ENCODE results near the gene CCDC78.

Gene CCDC78

DNA sequence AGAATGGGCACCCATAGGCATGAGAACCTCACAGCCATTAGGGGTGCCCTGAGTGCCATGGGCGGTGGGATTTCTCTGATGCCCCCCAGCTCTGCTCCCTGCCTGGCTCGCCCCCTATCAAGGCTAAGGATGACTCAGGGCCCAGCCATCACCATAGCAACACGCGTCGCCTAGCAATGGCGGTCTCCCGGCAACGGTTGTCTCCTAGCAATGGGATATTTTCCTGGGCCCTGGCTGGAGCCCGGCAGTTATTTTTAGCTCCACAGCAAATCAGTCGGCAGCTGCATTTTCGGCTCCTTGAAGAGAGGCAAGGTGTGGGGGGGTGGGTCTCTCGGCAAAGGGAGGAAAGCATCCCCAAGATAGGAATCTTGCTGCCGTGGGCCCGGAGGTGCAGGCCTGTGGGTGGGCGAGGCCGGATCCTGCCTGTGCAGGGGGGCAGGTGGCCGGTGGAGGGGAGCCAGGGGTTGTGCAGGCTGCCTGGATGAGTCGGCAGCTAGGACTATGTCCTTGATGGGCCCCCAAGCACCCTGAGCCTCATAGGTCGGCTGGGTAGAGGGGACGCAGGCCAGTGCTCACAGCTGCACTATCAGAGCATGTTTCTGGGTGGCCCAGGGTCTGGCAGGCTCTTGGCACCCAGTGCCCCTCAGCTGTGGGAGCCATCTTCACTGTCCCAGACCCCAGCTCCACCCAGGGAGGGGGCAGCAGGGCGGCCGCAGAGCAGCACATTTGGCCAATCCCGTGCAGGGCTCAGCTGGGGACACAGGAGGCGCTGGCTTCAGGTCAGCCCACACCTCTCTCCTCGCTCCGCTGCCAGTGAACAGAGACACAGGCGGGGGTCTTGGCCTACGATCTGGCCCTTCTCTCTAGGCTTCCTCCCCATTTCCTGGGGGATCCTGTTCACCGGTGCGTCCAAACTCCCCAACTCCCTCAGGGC is 16.4 kb downstream of the CCDC78 start:
- DNase-seq = peak; percentile 96

DNA sequence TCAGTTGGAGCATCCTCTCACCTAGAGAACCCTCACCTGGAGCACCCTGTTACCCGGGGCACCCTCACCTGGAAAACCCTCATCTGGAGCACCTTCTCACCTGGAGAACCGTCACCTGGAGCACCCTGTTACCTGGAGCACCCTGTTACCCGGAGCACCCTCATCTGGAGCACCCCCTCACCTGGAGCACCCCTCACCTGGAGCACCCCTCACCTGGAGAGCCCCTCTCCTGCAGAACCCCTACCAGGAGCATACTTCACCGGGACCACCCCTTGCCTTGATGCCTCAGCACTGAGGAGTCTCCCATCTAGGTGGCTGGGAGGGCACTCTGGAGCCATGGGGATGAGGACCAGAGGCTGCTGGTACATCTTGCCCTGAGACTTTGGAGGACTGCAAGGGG is 17.3 kb downstream of the CCDC78 start:
- no peak for DNase-seq

DNA sequence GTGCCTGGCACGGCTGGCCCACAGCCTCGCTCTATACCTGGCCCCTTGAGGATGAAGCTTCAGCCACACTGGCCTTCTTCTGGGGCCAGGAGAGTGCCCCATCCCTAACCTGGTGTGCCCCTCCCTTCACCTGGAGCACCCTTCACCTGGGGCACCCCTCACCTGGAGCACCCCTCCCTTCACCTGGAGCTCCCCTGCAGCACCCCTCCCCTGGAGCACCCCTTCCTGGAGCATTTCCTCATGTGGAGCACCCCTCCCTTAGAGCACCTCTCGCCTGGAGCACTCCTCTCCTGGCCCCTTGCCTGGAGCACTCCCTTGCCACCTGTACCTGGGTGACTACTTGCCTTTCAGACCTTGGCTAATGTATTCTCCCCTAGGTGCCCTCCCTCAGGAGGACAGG is 18.2 kb downstream of the CCDC78 start:
- DNase-seq = no peak

DNA sequence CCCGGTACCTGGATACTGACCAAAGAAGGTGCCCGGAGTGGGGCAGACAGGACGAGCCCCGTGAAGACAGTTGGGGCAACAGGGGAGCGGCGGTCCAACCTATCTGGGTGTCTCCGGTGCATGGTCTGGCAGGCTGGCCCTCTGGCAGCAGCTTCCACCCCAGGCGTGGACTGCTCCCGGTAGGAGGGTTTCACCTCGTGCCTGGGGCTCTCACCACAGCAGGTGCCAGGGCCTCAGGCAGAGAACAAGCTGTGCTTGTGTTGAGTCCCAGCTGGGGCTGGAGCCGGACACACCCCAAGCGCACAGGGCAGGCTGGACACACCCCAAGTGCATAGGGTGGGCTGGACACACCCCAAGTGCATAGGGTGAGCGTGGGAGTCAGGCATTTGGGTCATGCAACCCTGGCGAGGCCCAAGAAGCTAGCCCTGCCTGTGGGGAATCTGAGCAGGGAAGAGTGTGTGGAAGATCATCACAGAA is 19.1 kb downstream of the CCDC78 start:
- peak; percentile 45 for DNase-seq

DNA sequence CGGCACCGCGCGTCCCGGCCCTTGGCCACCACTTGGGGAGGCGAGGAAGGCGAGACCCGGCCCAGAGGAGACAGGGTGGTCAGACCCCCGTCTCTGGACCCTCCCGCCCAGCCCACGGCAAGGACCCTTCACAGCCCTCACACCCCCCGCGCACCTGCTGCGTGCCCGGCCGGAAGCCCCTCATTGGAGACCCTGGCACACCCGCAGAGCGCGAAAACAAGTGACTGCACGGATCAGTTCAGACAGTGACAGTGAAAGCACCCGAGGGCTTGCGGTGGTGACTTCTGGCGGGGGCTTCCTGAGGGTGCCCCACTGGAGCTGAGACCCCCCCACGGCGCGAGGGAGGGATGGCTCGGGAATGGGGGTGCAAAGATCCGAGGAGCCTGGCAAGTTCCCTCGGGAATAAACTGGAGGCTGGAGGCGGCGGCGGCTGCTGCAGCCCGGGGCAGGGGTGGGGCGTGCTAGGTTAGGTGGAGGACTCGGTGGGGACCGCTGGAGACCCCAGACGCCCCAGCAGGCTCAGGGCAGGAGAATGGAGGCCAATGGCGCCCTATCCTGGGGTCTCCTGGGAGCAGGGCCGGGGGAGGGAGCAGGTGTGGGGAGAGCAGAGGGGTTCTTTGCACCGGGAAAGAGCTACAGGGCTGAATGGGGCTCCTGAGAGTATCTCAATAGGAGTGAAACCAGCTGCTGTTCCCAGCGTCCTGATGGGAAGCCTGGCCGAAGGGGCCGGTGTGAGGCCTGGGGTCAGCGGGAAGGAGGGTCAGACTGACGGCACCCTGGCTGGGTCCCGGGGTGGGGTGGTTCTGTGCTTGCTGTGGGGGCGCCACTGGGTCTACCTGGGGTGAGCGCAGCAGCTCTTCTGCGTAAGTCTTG is 19.8 kb downstream of the CCDC78 start:
- no peak for DNase-seq

DNA sequence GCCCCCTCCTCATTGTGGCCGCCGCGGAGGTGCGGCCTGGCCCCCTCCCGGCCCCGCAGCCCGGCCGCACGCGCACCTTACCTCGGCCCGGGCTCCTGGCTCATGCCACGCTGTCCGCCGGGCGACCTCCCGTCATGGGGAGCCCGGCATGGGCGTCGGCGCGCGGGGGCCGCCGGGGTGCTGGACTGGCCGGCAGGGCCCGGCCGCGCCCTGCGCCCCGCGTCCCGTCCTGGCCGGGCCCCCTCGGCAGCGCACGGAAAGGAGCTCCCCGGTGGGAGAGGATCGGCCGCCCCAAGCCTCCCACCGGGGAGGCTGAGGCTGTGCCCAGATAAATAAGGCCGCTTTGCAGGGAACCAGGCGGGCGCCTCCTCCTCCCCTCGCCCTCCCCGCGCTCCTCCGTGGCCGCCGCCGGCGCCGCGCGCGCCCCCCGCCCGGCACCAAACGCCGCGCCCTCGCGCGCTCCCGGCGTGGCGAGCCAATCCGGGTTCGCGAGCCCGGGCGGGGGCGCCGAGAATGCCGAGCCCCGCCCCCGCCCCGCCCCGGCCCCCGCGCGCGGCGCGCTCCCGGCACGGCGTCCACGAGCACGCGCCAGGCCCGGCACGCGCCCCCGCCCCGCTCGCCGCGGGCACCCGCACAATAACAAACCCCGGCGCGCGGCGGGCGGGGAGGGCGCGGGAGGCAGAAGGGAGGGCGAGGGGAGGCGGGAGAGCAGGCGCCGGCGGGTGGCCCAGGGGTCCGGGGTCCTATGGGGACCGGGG is 20.6 kb downstream of the CCDC78 start, which contains the start of gene FBXL16:
Gene FBXL16, minus strand, starts transcription at position 371 of the 758 bp plus-strand sequence. CDS start 8,396 bp downstream, outside the sequence.
- DNase-seq = peak; percentile 84

DNA sequence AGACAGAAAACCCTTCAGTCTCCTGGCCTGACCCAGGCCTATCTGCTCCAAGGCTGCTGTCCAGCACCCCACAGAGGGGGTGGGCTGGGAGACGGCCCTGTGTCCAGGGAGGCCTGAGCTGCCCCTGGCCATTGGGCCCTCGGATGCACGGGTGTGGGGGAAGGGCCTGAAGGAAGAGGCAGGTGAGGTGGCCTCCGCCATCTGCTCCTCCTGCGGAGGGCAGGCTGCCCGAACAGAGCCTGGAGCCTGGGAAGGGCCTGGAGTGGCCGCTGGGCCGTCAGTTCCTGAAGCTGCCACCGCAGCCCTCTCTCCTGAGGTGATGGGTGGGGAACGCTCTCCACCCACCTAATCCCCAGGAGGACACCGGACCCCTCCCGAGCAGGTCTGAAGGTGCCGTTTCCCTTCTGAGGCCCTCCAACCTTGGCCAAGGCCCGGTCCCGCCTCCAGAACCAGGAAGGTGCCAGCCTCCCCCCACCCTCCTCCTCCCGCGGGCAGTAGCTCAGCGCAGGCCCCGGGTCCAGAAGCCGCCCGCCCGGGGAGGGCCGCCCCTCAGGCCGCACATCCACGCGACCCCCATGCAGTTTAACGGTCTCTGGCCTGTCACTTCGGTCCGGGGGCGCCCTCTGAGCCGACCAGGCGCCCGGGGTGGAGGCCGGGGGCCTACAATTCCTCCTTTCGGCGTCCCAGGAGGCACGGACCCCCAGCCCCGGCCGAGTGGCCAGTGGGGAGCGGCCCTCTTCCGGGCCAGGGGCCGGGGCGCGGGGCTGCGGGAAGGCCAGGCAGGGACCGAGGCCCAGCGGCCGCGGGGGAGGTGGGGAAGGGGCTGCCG is 21.5 kb downstream of the CCDC78 start:
- no peak for DNase-seq

DNA sequence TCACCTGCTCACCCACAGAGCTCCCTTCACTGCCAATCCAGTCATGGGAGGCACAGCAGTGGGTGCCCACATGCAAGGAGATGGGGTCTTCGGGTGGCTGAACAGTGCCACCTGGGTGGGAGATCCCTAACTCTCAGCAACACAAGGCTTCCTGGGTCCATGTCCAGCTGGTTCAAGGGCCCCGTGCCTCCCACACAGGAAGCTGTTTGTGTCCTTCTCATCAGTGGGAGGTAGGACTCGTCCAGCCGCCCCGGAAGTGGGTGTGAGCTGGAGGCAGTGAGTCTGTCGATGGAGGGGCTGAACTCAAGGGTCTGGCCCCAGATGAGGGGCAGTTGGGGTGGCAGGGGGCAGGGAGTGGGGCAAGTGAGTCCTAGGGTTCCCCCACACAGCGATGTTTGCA is 22.2 kb downstream of the CCDC78 start:
- no peak for DNase-seq

DNA sequence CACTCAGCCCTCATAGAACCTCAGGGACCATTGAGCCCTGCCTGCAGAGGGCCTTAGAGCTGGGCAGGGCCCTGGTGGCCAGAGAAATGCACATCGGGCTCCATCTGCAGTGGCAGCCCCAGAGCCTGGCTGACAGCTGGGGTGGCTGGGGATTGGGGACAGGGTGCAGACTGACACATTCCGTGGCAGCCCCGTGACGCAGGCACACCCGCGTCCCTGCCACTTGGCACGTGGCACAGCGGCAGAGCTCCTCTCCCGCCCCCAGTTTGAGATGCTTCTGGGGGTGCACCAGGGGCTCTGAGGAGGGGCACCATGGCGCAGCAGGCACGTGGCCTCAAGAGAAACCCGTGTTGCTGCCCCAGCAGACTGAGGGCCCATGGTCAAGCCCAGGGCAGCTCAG is 22.8 kb downstream of the CCDC78 start:
- DNase-seq = no peak

DNA sequence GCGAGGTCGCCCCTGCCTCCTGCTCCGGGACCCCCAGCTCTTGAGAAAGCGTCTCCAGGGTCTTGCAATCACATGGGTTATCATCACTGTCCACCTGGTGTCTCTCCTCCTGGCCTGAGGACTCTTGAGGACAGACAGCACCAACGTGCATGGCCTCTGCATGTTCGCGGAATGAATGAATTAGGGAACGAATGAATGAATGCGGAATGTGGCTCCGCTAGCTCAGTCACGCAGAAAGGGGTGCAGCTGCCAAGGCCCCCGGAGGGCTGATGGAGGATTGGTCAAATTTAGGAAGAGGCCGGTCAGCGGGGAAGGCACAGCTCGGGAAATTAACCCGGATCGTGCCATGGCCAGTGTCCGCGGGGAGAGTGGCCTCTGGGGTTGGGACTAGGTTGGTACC is 23.9 kb downstream of the CCDC78 start:
- no peak for DNase-seq

DNA sequence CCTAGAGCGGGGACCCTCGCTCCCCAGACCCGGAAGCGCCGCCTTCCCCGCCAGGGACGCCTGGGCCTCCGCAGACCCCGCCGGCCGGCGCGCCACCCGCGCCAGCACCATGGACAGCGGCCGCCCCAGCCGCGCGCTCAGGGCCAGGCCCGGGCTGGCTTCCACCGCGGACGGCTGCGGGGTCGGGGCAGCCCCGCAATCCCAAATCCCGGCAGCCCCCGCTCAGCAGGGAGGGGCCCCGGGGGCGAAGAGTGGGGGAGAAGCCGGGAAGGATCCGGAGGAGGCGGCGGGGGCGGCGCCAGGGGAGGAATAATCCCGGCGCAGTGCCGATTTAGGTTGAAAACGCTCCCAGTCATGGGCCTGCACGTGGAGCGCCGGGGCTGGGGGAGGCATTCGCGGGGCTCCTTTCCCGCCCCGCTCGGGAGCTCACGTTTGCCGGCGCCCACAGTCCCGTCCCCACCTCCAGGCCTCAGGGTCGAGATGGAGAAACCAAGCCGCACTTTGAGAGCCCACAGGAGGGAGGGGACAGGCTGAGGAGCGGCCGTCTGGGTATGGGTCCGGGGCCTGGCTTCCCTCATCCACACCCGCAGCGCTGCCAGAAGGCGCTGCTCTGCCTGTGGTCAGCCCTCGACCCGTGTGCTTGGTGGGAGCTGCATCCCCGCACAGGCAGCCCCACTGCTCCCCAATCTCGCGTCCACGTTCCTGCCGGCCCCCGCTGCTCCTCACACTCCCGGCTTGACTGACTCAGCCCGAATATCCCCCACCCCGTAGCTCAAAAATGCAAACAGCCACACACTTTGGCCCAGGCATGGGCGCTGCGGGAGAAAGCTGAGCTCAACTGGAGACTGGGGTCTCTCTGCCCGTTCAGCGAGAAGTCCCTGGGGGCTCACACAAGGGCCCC is 25.3 kb downstream of the CCDC78 start:
- DNase-seq = no peak

DNA sequence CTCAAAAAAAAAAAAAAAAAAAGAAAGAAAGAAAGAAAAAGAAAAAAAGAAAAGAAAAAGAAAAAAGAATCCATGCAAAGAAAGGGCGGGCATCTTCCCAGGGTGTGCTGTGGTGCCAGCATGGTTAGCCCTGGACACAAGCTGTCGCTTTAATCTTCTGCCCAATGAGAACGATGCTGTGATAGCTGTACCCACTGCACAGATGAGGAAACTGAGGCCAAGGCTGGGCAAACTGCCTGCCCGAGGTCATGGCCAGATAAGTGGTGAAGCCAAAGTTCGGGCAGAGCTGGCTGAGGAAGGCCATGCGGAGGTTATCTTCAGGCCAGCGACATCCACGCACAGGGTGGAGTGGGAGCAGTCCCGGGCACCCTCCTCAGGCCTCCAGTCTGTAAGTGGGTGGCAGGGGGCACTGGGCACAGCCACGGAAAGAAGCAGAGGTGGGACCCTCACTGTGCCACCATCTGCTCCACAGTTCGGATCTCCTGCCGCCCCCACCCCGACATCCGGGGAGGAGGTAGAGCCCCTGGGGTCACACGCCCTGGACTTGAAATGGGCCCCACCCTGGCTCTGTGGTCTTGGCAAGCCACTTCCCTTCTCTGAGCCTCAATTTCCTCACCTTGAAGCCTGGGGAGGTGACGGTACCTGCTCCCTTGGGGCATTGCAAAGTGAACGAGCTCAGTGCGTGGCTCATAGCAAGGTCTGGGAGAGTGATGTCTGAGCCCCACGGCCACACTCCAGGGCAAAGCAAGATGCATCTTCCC is 27.2 kb downstream of the CCDC78 start:
- DNase-seq = no peak

DNA sequence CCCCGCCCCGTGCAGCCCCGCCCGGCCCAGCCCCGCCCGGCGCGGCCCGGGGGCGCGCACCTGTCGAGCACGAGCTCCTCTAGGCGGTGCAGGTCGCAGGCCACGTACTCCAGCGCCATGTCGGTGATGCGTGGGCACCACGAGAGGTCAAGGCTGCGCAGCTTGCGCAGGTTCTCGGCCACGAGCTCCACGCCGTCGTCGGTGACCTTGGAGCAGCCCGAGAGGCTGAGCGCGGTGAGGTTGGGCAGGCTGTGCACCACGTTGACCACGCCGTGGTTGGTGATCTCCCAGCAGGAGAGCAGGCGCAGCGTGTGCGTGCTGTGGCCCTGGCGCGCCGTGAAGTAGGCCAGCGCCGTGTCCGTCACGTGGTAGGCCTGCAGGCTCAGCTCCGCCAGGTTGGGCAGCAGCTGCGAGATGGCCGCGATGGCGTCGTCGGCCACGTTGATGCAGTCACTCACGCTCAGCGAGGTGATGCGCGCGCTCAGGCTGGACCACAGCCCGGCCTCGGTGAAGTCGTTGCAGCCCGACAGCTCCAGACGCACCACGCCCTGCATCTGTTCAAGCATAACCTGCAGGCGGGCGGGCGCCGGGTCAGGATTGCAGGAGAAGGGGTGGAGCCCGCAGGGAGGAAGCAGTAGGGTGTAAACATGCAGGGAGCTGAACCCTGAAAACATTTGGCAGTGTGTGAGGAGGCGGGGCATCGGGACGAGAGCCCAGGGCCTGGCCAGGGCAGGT is 30.7 kb downstream of the CCDC78 start:
- peak; percentile 97 for DNase-seq

DNA sequence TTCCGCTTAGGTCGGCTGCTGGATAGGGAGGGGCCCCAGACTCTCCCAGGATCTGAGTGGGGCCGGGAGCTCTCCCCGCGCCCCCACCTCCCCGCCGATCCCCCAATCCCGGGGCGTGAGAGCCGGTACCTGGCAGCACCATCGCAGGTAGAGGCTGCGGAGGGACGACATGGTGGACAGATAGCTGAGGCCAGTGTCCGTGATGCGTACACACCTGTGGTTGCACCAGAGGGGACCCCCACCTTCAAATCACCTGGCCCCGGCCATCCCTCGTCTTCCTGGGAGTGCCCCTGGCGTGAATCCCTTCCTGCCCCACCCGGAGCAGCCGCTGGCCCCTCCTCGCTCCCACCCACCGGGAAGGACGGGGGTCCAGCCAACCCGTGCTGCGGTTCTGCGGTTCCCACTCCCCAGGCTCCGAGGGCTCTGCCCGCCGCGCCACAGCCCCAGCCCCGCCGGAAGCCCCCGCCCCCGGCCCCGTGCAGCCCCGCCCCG is 31.3 kb downstream of the CCDC78 start:
- peak; percentile 72 for DNase-seq

DNA sequence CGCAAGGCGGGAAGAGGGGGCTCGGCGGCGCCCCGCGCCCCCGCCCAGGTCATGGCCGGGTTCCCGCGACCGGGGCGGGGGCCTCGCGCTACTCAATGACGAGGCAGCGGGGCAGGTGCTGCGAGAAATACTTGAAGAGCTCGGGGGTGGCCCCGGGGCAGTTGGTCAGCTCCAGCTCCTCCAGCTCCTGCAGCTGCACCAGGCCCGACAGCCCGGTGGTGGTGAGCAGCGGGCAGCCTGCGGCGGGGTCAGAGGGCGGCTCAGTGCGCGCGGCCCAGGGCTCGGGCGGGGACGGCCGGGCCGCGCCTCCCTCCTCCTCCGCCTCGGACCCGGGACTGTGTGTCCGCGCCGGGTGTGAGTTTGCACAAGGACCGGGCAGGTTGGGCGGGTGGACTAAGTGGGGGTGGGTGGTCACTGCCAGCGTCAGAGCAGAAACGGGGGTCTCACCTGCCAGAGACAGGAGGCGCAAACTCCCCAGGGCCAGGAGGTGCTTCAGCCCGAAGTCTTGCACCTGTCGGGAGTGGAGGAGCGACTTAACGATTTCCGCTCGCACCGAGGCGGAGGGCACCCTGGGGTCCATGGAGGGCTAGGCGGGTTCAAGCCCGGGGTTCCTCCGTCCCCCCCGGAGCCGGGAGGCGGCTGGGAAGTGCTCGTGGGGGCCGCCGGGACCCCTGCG is 31.9 kb downstream of the CCDC78 start:
- DNase-seq = no peak

DNA sequence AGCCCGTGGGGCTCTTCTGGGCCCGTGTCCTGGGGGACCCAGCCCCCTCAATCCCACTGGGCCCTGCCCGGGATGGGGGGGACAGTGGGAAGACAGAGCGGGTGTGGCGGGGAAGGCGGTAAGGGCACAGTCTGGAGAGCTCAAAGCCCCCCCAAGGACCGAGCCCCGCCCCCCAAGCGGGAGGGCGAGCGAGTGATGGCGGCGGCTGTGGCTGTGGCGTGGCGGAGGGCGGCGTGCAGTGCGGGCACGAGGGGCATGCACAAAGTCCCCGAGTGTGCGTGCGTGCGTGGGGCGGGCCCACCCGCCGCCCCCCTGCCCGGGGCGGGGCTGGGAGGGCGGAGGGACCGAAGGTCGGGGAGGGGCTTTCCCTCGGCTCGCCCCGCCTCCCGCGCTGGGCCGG is 32.5 kb downstream of the CCDC78 start:
- no peak for DNase-seq

DNA sequence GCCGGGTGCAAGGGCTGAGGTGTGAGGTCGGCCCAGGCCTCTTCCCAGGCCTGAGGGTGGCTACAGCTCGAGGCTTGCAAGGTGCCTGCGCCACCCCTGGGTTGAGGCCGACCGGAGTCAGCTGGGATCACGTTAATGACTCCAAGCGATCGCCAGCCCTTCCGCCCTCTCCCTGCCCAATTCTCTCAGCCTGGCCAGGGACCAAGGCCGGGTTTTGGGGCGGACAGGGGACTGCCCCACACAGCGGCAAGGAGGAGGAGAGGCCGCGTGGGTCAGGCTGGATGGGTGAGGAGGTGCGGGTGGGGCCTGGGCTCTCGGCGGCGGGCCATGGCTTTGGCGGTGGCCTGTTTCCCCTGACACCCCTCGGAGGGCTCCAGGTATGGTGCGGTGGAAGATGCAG is 32.9 kb downstream of the CCDC78 start:
- no peak for DNase-seq

DNA sequence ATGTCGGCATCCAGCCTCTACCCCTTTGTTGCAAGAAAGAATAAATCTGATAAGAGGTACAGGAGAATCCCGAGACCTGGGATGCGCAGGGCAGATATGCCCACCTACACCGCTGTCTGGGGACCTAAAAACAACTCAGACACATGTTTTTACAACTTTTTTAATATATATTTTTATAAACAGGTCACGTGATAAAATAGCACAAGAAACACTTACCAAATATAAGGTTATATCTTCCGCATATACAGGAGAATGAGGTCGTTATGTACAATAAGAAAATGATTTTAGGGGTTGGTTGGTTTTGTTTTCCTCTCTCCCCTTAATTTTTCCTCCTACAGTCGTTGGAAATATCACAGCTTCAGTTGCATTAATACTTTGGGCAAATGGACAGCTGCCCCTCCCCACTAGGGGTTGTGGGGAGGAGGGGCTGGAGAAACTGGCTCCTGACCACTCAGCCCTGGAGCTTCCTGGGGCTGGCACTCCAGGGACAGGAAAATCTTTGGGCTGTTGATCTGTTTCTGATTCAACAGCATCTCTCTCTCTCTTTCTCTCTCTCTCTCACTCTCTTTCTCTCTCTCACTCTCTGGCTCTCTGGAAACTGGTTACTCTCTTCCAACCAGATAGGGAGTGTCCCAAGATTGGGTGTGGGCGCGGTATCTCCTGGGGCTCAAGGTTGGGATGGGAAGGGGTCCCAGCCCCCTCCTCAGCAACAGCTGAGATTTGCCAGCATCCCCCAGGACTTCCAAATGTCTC is 33.7 kb downstream of the CCDC78 start:
- no peak for DNase-seq

Data from COR-L47 (cell line).